Parathyroid adenoma (tissue), 2 donors: Measurements from ENCODE around the gene CCDC183.
"Not testable (repeated sequence)": the region's sequence is repeated elsewhere in the genome, so short reads cannot be mapped to it uniquely, and the experiment has no call there.

ENCODE experiments used
- H2AFZ ChIP-seq: fragments of 300-600 bp; sonication (generic); one replicate; pipeline ENCODE4 v1.7.0; 2017; ENCODE audit warnings: antibody characterized with exemption, mild to moderate bottlenecking
- H3K27ac ChIP-seq: fragments of 300-600 bp; sonication (generic); one replicate; pipeline ENCODE4 v1.7.0; 2017
- H3K27me3 ChIP-seq: fragments of 300-600 bp; sonication (generic); one replicate; pipeline ENCODE4 v1.7.0; 2017; ENCODE audit warnings: low read length; ENCODE audit not compliant: control insufficient read depth, insufficient read depth
- H3K36me3 ChIP-seq: fragments of 300-600 bp; sonication (generic); one replicate; pipeline ENCODE4 v1.7.0; 2017; ENCODE audit warnings: low read length; ENCODE audit not compliant: control insufficient read depth, insufficient read depth
- H3K4me1 ChIP-seq: fragments of 300-600 bp; sonication (generic); one replicate; pipeline ENCODE4 v1.7.0; 2017; ENCODE audit warnings: control low read depth
- H3K4me2 ChIP-seq: fragments of 300-600 bp; sonication (generic); one replicate; pipeline ENCODE4 v1.7.0; 2017; ENCODE audit warnings: low read length
- H3K4me3 ChIP-seq: fragments of 300-600 bp; sonication (generic); one replicate; pipeline ENCODE4 v1.7.0; 2017; ENCODE audit warnings: low read depth, low read length
- H3K79me2 ChIP-seq: fragments of 300-600 bp; sonication (generic); one replicate; pipeline ENCODE4 v1.7.0; 2017; ENCODE audit warnings: control low read depth
- H3K9ac ChIP-seq: fragments of 300-600 bp; sonication (generic); one replicate; pipeline ENCODE4 v1.7.0; 2017; ENCODE audit warnings: mild to moderate bottlenecking
- H3K9me3 ChIP-seq: fragments of 300-600 bp; sonication (generic); one replicate; pipeline ENCODE4 v1.7.0; 2017; ENCODE audit warnings: low read length; ENCODE audit not compliant: control insufficient read depth
- CTCF ChIP-seq: fragments of 300-600 bp; sonication (generic); IDR thresholded peaks from one replicate; pipeline ENCODE4 v1.7.0; 2017; ENCODE audit warnings: antibody characterized with exemption, mild to moderate bottlenecking
- donor health status: primary hyperparathyroidism.

Gene CCDC183

GRCh38 chr9:136753371-136754058 lies 42.6 kb upstream of the CCDC183 start:
- Histone ChIP-seq H3K9me3 (no peaks in the 10 kb centered on the region), H3K4me3 (no peak overlapping the region), H2AFZ (no peak overlapping the region), H3K79me2 (no peaks in the 10 kb centered on the region), H3K27me3 (no peaks in the 10 kb centered on the region), H3K4me1 (no peaks in the 10 kb centered on the region), H3K9ac (no peak overlapping the region), H3K36me3 (no peaks in the 10 kb centered on the region), H3K4me2 (no peak overlapping the region), H3K27ac (no peak overlapping the region)
- no peak for TF ChIP-seq CTCF

- Histone ChIP-seq H3K4me2 (no peak overlapping the region), H3K27ac (no peak overlapping the region), H3K9me3 (no peaks in the 10 kb centered on the region), H3K27me3 (no peaks in the 10 kb centered on the region), H3K4me3 (no peak overlapping the region), H3K36me3 (no peaks in the 10 kb centered on the region), H3K9ac (no peak overlapping the region), H3K79me2 (no peaks in the 10 kb centered on the region), H2AFZ (no peak overlapping the region), H3K4me1 (no peaks in the 10 kb centered on the region)
- no peak for TF ChIP-seq CTCF
These were observed 42.0 kb upstream of the CCDC183 start for GRCh38 chr9:136754059-136754572.

DNA sequence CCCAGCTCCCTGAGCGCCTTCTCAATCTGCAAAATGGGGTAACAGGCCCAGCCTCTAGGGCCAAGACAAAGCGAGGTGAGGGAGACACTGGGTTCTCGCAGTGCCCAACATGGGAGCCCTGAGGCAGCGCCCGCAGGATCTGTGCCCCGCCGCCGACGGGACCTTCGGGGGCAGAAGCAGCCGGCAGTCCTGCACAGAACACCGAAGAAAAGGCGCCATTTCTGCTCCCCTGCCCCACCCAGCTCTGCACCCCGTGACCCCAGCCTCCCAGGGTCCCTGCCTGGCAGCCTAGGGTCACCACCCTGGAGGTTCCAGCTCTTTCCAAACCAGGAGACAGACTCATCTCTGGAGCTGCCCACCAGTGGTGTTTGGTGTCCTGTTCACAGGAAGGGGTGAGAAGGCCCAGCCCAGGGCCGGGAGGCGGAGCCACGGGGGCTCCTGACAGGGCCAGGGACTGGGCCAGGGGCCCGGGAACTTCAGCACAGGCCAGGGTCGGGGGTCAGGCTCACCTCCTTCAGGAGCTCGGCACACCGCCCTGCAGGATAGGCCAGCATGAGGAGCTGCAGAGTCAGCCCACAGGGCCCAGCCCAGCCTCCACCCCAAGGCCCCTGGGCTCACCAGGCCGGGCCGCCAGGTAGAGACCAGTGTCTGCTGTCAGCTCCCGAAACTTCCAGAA lies 41.4 kb upstream of the CCDC183 start:
- no peak for TF ChIP-seq CTCF

DNA sequence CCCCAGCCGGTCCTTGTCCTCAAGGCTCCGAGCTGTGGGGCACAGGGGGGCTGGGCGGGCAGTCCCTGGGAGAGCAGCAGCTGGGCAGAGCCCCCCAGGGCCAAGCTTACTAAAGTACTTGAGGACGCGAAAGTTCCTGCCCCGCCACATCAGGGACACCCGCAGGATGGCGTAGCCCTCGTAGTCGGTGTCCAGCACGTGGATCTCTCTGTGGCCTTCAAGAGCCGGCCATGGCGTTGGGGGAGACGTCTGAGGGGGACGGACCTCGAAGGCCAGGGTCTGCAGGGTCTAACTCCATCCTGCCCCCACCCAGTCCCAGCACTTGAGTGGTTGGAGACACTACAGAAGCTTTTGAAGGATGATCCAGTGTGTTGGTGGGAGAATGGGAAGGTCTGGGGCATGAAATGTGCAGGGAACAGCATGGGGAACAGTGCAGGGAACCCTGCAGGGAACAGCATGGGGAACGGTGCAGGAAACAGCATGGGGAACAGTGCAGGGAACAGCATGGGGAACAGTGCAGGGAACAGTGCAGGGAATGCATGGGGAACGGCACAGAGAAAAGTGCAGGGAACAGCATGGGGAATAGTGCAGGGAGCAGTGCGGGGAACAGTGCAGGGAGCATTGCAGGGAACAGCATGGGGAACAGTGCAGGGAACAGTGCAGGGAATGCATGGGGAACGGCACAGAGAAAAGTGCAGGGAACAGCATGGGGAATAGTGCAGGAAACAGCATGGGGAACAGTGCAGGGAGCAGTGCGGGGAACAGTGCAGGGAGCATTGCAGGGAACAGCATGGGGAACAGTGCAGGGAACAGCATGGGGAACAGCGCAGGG lies 40.6 kb upstream of the CCDC183 start:
- not testable (repeated sequence) for H3K4me3 ChIP-seq, H3K79me2 ChIP-seq, H2AFZ ChIP-seq, H3K4me2 ChIP-seq, H3K9me3 ChIP-seq, H3K36me3 ChIP-seq, H3K27me3 ChIP-seq, H3K9ac ChIP-seq, H3K27ac ChIP-seq, H3K4me1 ChIP-seq

More for the DNA sequence above, 41.4 kb upstream of the CCDC183 start:
- Histone ChIP-seq H3K27ac (no peak overlapping the region), H3K4me1 (no peaks in the 10 kb centered on the region), H3K9me3 (no peaks in the 10 kb centered on the region), H3K27me3 (no peaks in the 10 kb centered on the region), H3K4me2 (no peak overlapping the region), H3K4me3 (no peak overlapping the region), H3K79me2 (no peaks in the 10 kb centered on the region), H2AFZ (no peak overlapping the region), H3K9ac (no peak overlapping the region), H3K36me3 (no peaks in the 10 kb centered on the region)

DNA sequence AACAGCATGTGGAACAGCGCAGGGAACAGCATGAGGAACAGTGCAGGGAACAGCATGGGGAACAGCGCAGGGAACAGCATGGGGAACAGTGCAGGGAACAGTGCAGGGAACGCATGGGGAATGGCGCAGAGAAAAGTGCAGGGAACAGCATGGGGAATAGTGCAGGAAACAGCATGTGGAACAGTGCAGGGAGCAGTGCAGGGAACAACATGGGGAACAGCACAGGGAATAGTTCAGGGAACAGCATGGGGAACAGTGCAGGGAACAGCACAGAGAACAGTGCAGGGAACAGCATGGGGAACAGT lies 40.1 kb upstream of the CCDC183 start:
- H3K4me1 ChIP-seq: no peaks in the 10 kb centered on the region
- H2AFZ ChIP-seq: no peak overlapping the region
- no peak overlapping the region for H3K27ac ChIP-seq
- H3K9ac ChIP-seq: no peak overlapping the region
- no peak overlapping the region for H3K4me2 ChIP-seq
- H3K4me3 ChIP-seq: no peak overlapping the region
- no peaks in the 10 kb centered on the region for H3K79me2 ChIP-seq
- H3K9me3 ChIP-seq: no peaks in the 10 kb centered on the region
- no peaks in the 10 kb centered on the region for H3K36me3 ChIP-seq
- no peaks in the 10 kb centered on the region for H3K27me3 ChIP-seq
- no peak for TF ChIP-seq CTCF
